Measurements from ENCODE around the gene OTOP1.

GRCh38 chr4:4233610-4234009 lies 6.9 kb upstream of the OTOP1 start:
- TF ChIP-seq CTCF (IDR thresholded peaks at IDR 0.05; ENCODE audit: low read depth, low read length) (no peak), EZH2phosphoT487 (IDR thresholded peaks at IDR 0.05; ENCODE audit: low read depth) (no peak)

Data from OCI-LY3 (cell line).